ENCODE results near the gene EIF2S1. TPM values are rescaled to one million over a fixed set of nuclear protein-coding genes. Genes with fewer than 3 reads are reported as not detected.
A peak's percentile ranks its signal among the peaks of the same experiment; 100 is the strongest.

Gene EIF2S1
- 10 to 100 TPM; 31.6 to 37.7 (median 33.2) TPM for total RNA-seq
- 83.7 TPM for total RNA-seq (2013)

DNA sequence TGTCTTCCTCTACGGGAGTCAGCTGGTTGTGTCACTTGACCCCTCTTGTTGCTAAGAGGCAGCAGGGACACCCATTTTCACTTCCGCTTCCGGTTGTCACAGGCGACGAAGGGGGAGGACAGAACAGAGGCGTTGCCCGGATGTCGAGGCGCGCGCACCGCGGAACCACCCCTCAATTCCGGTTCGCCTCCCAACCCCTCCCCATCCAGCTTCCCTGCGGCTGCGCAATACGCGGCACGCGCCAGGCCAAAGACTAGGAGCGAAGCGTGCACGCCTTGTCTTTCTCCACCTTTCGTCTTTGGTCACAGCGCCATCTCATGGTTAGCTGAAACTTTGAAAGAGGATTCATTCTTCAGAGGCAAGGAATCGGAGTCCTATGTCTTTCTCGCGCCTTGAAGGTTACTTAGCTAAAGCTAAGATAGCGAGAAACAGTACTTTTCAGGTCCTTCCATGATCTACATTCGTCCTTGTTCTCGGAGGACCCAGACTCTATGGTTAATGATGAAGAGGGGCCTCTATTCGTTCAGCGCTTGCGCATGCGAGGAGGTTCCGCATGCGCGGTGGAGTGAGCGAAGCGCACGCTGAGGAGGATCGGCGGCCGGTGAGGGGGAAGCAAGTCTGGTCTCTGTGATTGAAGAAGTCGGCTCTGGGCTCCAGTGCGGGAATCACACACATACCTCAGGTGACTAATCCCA, at the start of gene EIF2S1, which contains the start of gene ATP6V1D:
EIF2S1 (plus strand) TSS at position 554 of the 695 bp plus-strand sequence. CDS start 4,440 bp downstream, outside the sequence.
ATP6V1D (minus strand) TSS at position 30 of the 695 bp plus-strand sequence. CDS start 106 bp downstream, outside the sequence.
- Histone ChIP-seq H3K27me3 (ENCODE audit: control insufficient read depth, insufficient read depth, low read length) (no peaks in the 10 kb centered on the region), H3K36me3 (ENCODE audit: control insufficient read depth, insufficient read depth, low read length) (peaks cover 7% of the 10 kb centered on the region), H3K4me1 (ENCODE audit: control insufficient read depth, insufficient read depth, low read length) (peaks cover 17% of the 10 kb centered on the region), H3K27ac (ENCODE audit: low read length) (peak within 1 kb of the TSS; percentile 94), H3K4me3 (ENCODE audit: low read length) (peak within 1 kb of the TSS; percentile 82), H3K9me3 (ENCODE audit: control insufficient read depth, insufficient read depth, low read length) (no peaks in the 10 kb centered on the region)
- Mint-ChIP-seq H3K9me3 (no peaks in the 10 kb centered on the region), H3K27me3 (ENCODE audit: low read depth in 2 of 2) (no peaks in the 10 kb centered on the region), H3K4me3 (peak within 1 kb of the TSS; percentile 99), H3K27ac (peak within 1 kb of the TSS; percentile 99), H3K4me1 (peaks cover 64 to 66% of the 10 kb centered on the region in 2 donors), H3K36me3 (no peaks in the 10 kb centered on the region)
- DNase-seq (peak; percentile 99 to 100), ATAC-seq (peak; percentile 90 to 98 (median 90))
- intact Hi-C loops (cut with micrococcal nuclease): loop anchor here (1.0 kb wide), 1 partner anchor 119 kb away; the partner anchor contains the start of gene PALS1
- under 1% methylated on average over 47 of the region's 47 CpGs for WGBS (ENCODE audit: insufficient coverage)
- peak; percentile 99 for TF ChIP-seq CTCF (IDR thresholded peaks at IDR 0.05)

- no peaks in the 10 kb centered on the region for H3K4me1 Mint-ChIP-seq
- no peaks in the 10 kb centered on the region for H3K27me3 ChIP-seq (ENCODE audit: control insufficient read depth, insufficient read depth, low read length)
- no peaks in the 10 kb centered on the region for H3K4me1 ChIP-seq (ENCODE audit: control insufficient read depth, insufficient read depth, low read length)
- no peak for TF ChIP-seq CTCF (IDR thresholded peaks at IDR 0.05)
- H3K4me3 Mint-ChIP-seq: no peak overlapping the region
- WGBS (ENCODE audit: insufficient coverage): 91% methylated on average over 2 of the region's 2 CpGs
- H3K36me3 ChIP-seq (ENCODE audit: control insufficient read depth, insufficient read depth, low read length): peaks cover 20% of the 10 kb centered on the region
- H3K36me3 Mint-ChIP-seq: no peaks in the 10 kb centered on the region
- no peak for ATAC-seq
- H3K9me3 ChIP-seq (ENCODE audit: control insufficient read depth, insufficient read depth, low read length): no peaks in the 10 kb centered on the region
- H3K27ac Mint-ChIP-seq: no peak overlapping the region
- H3K27me3 Mint-ChIP-seq (ENCODE audit: low read depth in 2 of 2): no peaks in the 10 kb centered on the region
- H3K9me3 Mint-ChIP-seq: no peaks in the 10 kb centered on the region
- no peak for DNase-seq
- H3K27ac ChIP-seq (ENCODE audit: low read length): no peak overlapping the region
- intact Hi-C loops (cut with micrococcal nuclease): no loop called here
- H3K4me3 ChIP-seq (ENCODE audit: low read length): no peak overlapping the region
Observed at GRCh38 chr14:67311868-67312267, 48.3 kb upstream of the EIF2S1 start.

DNA sequence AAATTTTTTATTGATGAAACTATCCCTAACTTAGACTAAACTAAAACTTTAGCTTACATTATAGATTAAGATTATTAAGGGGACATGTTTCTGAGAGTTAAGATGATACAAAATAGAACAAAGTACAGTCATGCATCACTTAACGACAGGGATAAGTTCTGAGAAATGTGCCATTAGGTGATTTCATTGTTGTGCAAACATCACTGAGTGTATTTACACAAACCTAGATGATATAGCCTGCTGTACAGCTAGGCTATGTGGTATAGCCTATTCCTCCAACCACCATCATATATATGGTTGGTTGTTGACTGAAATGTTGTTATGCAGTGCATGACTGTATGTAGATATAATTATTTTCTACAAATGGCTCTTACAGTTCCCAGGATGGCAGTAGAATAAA, 47.0 kb upstream of the EIF2S1 start:
- Histone ChIP-seq H3K4me1 (ENCODE audit: control insufficient read depth, insufficient read depth, low read length) (no peaks in the 10 kb centered on the region), H3K27me3 (ENCODE audit: control insufficient read depth, insufficient read depth, low read length) (no peaks in the 10 kb centered on the region), H3K9me3 (ENCODE audit: control insufficient read depth, insufficient read depth, low read length) (no peaks in the 10 kb centered on the region), H3K4me3 (ENCODE audit: low read length) (no peak overlapping the region), H3K36me3 (ENCODE audit: control insufficient read depth, insufficient read depth, low read length) (peaks cover 20% of the 10 kb centered on the region), H3K27ac (ENCODE audit: low read length) (no peak overlapping the region)
- WGBS (ENCODE audit: insufficient coverage): no CpG with 5 or more reads among the region's 1 CpG
- H3K4me3 Mint-ChIP-seq: no peak overlapping the region
- ATAC-seq: no peak
- H3K4me1 Mint-ChIP-seq: no peaks in the 10 kb centered on the region
- H3K36me3 Mint-ChIP-seq: no peaks in the 10 kb centered on the region
- no peak for DNase-seq
- no peaks in the 10 kb centered on the region for H3K27me3 Mint-ChIP-seq (ENCODE audit: low read depth in 2 of 2)
- no peak overlapping the region for H3K27ac Mint-ChIP-seq
- TF ChIP-seq CTCF (IDR thresholded peaks at IDR 0.05): no peak
- no peaks in the 10 kb centered on the region for H3K9me3 Mint-ChIP-seq
- intact Hi-C loops (cut with micrococcal nuclease): no loop called here
